Upper lobe of left lung (tissue), 6 donors: ENCODE results near the gene TRIOBP. TPM values are rescaled to one million over a fixed set of nuclear protein-coding genes. Genes with fewer than 3 reads are reported as not detected.

Experiments used
- ATAC-seq, 2 donors: fragments of 200-7000 bp; cut with Tn5 transposase; one replicate each; pipeline ENCODE4 v1.9.1; 2022; ENCODE audit warnings: mild to moderate bottlenecking in 2 of 2, moderate library complexity in 2 of 2; ENCODE audit not compliant: low FRiP score in 2 of 2
- DNase-seq, 2 donors: peaks; one replicate each; pipeline ENCODE4 v3.0.0-alpha.2; 2019 to 2020
- H3K27ac ChIP-seq, 4 donors: fragments of 200-600 bp; sonication (generic); one replicate each; pipeline ENCODE4 v1.5.1; 2016 to 2019
- H3K27me3 ChIP-seq, 4 donors: fragments of 200-600 bp; sonication (generic); one replicate each; pipeline ENCODE4 v1.5.1; 2017 to 2019
- H3K36me3 ChIP-seq, 4 donors: fragments of 200-600 bp; sonication (generic); one replicate each; pipeline ENCODE4 v1.5.1; 2016 to 2019
- H3K4me1 ChIP-seq, 4 donors: fragments of 200-600 bp; sonication (generic); one replicate each; pipeline ENCODE4 v1.5.1; 2018 to 2019
- H3K4me3 ChIP-seq, 4 donors: fragments of 200-600 bp; sonication (generic); one replicate each; pipeline ENCODE4 v1.5.1; 2017 to 2019; ENCODE audit warnings: mild to moderate bottlenecking in 2 of 4, moderate library complexity in 1 of 4
- H3K9me3 ChIP-seq, 4 donors: fragments of 200-600 bp; sonication (generic); one replicate each; pipeline ENCODE4 v1.5.1; 2018 to 2019
- EP300 ChIP-seq, 4 donors: sonication (generic); formaldehyde crosslinking; IDR thresholded peaks; one replicate each; pipeline ENCODE4 v1.5.1; 2017; ENCODE audit warnings: antibody characterized with exemption in 4 of 4, control low read depth in 2 of 4
- POLR2A ChIP-seq, 4 donors: fragments of 450-650 bp; IDR thresholded peaks; one replicate each; pipeline ENCODE4 v1.5.1; 2016 to 2017; ENCODE audit warnings: antibody characterized with exemption in 4 of 4, mild to moderate bottlenecking in 2 of 4
- POLR2AphosphoS5 ChIP-seq, 2 donors: sonication (generic); formaldehyde crosslinking; IDR thresholded peaks; one replicate each; pipeline ENCODE4 v1.5.1; 2017; ENCODE audit warnings: antibody characterized with exemption in 2 of 2
- WGBS, 2 donors: methylation state at CpG; one replicate each; pipeline ENCODE4 v1.1.5; 2017 to 2018; 5-methylcytosine and 5-hydroxymethylcytosine counted together
- total RNA-seq, 6 donors: library from RNA; depleted of rRNA in 4 of 6; stranded (reverse); fragments of >200 nt in 4 of 6; gene quantifications; one replicate each; pipeline versions ENCODE4 v1.1.0 to v1.2.1, GENCODE V29; 2016 to 2021
- TF ChIP-seq, protein P1 (sequence below), 6 experiments: fragments of 450-650 bp in 4 of 6; fragments of 200-600 bp in 2 of 6; sonication (generic) in 2 of 6; IDR thresholded peaks; one replicate each; pipeline ENCODE4 v1.5.1; 2016 to 2019; ENCODE audit warnings: antibody characterized with exemption in 6 of 6
- donor health status: DM: no; HTN: no; CAD: no; lungs with moderate emphysema.
- donor health status: DM: no; HTN: yes; CAD: no; lungs with severe emphysema.

Gene TRIOBP
- total RNA-seq, 6 donors from 2014 or later, result 76.5 to 151 (median 113) TPM

DNA sequence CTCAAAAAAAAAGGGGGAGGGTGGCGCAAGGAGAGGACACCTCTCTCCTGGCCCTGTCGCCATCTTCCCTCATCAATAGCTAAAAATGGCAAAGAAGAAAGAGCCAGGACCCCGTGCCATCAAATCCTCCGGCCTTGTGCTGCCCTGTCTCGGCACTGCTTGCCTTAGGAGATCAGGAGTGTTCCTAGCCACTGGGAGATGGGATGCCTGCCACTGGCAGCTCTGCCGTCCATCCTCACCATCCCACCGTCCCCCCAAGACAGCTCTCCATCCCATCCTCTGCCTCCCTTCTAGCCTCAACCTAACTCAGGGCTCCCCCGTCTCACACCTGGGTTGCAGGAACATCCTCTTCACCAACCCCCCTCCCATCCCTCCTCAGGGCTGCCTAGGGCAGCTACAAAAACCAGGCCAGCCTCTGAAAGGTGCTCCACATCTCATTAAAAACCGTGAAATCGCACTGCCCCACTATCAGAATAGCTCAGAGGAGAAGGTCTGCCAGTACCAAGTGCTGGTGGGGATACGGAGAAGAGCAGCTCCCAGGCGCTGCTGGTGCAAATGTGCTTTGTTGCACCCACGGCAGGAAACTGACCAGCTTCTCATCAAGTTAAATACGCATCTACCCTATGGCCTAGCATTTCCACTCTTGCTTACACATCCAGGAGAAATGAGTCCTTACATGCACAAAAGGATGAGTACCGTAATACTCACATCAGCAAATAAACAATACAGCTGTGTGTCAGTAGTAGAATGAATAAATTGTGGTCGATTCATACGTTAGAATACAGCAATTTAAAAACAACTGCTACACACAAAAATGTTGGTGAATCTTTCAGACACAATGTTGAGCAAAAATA is 79.2 kb downstream of the TRIOBP start:
- Histone ChIP-seq H3K27ac (peak overlapping the region in 1 of 4 donors; percentile 4), H3K27me3 (no peaks in the 10 kb centered on the region), H3K4me3 (no peak overlapping the region), H3K36me3 (peaks cover 19 to 44% (median 34%) of the 10 kb centered on the region in 4 donors), H3K4me1 (peaks cover 0 to 14% (median 4%) of the 10 kb centered on the region in 4 donors), H3K9me3 (no peaks in the 10 kb centered on the region)
- DNase-seq, result no peak
- ATAC-seq, result no peak
- TF ChIP-seq, protein P1, sequence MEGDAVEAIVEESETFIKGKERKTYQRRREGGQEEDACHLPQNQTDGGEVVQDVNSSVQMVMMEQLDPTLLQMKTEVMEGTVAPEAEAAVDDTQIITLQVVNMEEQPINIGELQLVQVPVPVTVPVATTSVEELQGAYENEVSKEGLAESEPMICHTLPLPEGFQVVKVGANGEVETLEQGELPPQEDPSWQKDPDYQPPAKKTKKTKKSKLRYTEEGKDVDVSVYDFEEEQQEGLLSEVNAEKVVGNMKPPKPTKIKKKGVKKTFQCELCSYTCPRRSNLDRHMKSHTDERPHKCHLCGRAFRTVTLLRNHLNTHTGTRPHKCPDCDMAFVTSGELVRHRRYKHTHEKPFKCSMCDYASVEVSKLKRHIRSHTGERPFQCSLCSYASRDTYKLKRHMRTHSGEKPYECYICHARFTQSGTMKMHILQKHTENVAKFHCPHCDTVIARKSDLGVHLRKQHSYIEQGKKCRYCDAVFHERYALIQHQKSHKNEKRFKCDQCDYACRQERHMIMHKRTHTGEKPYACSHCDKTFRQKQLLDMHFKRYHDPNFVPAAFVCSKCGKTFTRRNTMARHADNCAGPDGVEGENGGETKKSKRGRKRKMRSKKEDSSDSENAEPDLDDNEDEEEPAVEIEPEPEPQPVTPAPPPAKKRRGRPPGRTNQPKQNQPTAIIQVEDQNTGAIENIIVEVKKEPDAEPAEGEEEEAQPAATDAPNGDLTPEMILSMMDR (IDR thresholded peaks at IDR 0.05), result no peak
- TF ChIP-seq EP300 (IDR thresholded peaks at IDR 0.05) (no peak), POLR2AphosphoS5 (IDR thresholded peaks at IDR 0.05) (no peak), POLR2A (IDR thresholded peaks at IDR 0.05) (no peak)
- 88% methylated on average over 17 of the region's 17 CpGs for WGBS, 2 donors

DNA sequence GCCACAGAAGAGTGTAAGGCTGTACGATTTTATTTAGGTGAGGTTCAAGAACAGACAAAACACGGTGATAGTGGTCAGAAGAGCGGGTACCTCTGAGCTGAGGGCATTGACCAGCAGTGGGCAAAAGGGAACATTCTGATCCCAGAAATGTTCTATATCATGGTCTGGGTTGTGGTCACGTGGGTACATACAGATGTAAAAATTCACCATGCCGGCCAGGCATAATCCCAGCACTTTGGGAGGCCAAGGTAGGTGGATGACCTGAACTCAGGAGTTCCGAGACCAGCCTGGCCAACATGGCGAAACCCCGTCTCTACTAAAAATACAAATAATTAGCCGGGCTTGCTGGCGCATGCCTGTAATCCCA is 79.8 kb downstream of the TRIOBP start:
- WGBS, 2 donors, result 87% methylated on average over 10 of the region's 10 CpGs
- peak overlapping the region in 1 of 4 donors; percentile 4 for H3K27ac ChIP-seq

DNA sequence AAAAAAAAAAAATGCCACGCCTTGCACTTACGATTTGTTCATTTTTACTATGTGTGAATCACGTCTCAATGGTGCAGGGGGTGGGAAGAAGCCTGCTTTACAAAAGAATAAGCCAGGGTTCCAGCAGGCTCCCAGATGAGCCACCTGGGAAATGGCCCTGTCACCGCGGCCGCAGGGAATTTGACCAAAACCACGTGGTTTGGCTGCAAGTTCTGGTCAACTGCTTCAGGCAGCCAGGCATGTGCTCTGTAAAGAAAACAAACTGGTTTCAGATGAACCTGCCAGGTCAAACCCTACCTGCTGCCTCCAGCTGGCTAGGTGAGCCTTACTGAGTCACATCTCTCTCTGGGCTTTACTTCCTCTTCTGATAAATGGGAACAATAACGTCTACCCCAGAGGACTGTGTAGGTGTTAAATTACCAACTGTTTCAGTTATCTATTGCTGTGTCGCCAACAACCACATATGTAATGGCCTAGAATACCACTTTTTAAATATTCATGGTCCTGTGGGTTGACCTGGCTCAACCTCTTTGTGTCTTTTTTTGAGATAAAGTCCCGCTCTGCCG is 80.4 kb downstream of the TRIOBP start:
- H3K27me3 ChIP-seq, result no peaks in the 10 kb centered on the region
- TF ChIP-seq EP300 (IDR thresholded peaks at IDR 0.05) (no peak), POLR2A (IDR thresholded peaks at IDR 0.05) (no peak), POLR2AphosphoS5 (IDR thresholded peaks at IDR 0.05) (no peak)
- TF ChIP-seq, protein P1 (IDR thresholded peaks at IDR 0.05), result no peak
- ATAC-seq (peak; percentile 54 to 55), DNase-seq (peak in 1 of 2 donors; percentile 79)
- no peak overlapping the region for H3K4me3 ChIP-seq
- 47 to 54% methylated on average over 7 to 11 of the region's 11 CpGs for WGBS, 2 donors
- H3K9me3 ChIP-seq, result no peaks in the 10 kb centered on the region
- peaks cover 9 to 32% (median 22%) of the 10 kb centered on the region in 4 donors for H3K36me3 ChIP-seq
- peak overlapping the region in 2 of 4 donors; percentile 4 to 26 for H3K27ac ChIP-seq
- H3K4me1 ChIP-seq, result peaks cover 0 to 14% (median 4%) of the 10 kb centered on the region in 4 donors

More for the DNA sequence above, 79.8 kb downstream of the TRIOBP start:
- Histone ChIP-seq H3K36me3 (peaks cover 13 to 37% (median 28%) of the 10 kb centered on the region in 4 donors), H3K27me3 (no peaks in the 10 kb centered on the region), H3K9me3 (no peaks in the 10 kb centered on the region), H3K4me3 (no peak overlapping the region), H3K4me1 (peaks cover 0 to 14% (median 4%) of the 10 kb centered on the region in 4 donors)
- TF ChIP-seq POLR2AphosphoS5 (IDR thresholded peaks at IDR 0.05), result no peak
- TF ChIP-seq, protein P1 (IDR thresholded peaks at IDR 0.05), result no peak
- no peak for TF ChIP-seq EP300 (IDR thresholded peaks at IDR 0.05)
- TF ChIP-seq POLR2A (IDR thresholded peaks at IDR 0.05), result no peak
- DNase-seq (no peak), ATAC-seq (no peak)

DNA sequence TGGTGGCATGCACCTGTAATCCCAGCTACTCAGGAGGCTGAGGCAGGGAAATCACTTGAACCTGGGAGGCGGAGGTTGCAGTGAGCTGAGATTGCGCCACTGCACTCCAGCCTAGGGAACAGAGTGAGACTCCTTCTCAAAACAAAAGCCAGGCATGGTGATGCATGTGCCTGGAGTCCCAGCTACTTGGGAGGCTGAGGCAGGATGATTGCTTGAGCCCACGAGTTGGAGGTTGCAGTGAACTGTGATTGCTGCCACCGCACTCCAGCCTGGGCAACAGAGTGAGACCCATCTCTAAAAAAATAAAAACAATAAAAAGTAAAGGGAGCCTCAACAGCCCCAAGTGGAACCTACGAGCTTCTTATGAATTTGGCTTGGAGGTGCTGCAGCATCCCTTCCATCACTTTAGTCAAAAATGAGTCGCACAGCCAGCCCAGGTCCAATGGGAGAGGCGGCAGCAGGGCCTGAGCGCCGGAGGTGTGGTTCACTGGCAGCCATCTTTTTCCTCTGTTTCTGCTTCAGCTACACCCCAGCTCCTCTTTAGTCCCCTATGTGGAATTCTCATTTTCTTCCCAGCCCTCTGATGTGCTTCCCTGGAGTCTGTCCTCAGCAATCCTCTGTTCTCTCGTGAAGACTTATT is 81.6 kb downstream of the TRIOBP start:
- TF ChIP-seq, protein P1 (IDR thresholded peaks at IDR 0.05), result no peak
- TF ChIP-seq POLR2A (IDR thresholded peaks at IDR 0.05), result no peak
- TF ChIP-seq POLR2AphosphoS5 (IDR thresholded peaks at IDR 0.05), result no peak
- no peak for TF ChIP-seq EP300 (IDR thresholded peaks at IDR 0.05)
- H3K9me3 ChIP-seq, result no peaks in the 10 kb centered on the region
- peaks cover 0 to 14% (median 4%) of the 10 kb centered on the region in 4 donors for H3K4me1 ChIP-seq
- no peak overlapping the region for H3K4me3 ChIP-seq
- no peaks in the 10 kb centered on the region for H3K27me3 ChIP-seq
- DNase-seq (no peak), ATAC-seq (no peak)
- no peak overlapping the region for H3K27ac ChIP-seq
- peaks cover 2 to 19% (median 10%) of the 10 kb centered on the region in 4 donors for H3K36me3 ChIP-seq
- 85 to 86% methylated on average over 8 to 10 of the region's 10 CpGs for WGBS, 2 donors
